Keratinocyte (primary cell): ENCODE data around the gene CCDC71. TPM values are rescaled to one million over a fixed set of nuclear protein-coding genes. Genes with fewer than 3 reads are reported as not detected.

Source experiments
- DNase-seq: peaks from one replicate; pipeline ENCODE4 v3.0.0-alpha.2; 2011; ENCODE audit warnings: low read depth, missing footprints, low spot score
- FAIRE-seq: peaks from 2 replicates; lab custom pipeline; 2011; peaks lifted over from hg19 to GRCh38; lab: Jason Lieb, UNC
- H2AFZ ChIP-seq: 2 replicates; pipeline ENCODE4 v1.6.0; 2012; ENCODE audit warnings: low read length, control low read depth, inconsistent platforms; ENCODE audit not compliant: control insufficient read depth
- H3K27ac ChIP-seq: 2 replicates; pipeline ENCODE4 v1.5.1; 2011; ENCODE audit warnings: low read length; ENCODE audit not compliant: control insufficient read depth, insufficient read depth
- H3K27me3 ChIP-seq: 3 replicates; pipeline ENCODE4 v1.6.0; 2011; ENCODE audit warnings: low read length; ENCODE audit not compliant: control insufficient read depth, insufficient read depth; ENCODE audit errors: extremely low read depth
- H3K36me3 ChIP-seq, 2 experiments: 2 replicates in 1 of 2; 3 replicates in 1 of 2; pipeline ENCODE4 v1.5.1; 2011; ENCODE audit warnings: low read length in 2 of 2, mild to moderate bottlenecking in 1 of 2; ENCODE audit not compliant: control insufficient read depth in 2 of 2, insufficient read depth in 2 of 2; ENCODE audit errors: extremely low read depth in 1 of 2
- H3K4me1 ChIP-seq: 3 replicates; pipeline ENCODE4 v1.5.1; 2011; ENCODE audit warnings: low read length; ENCODE audit not compliant: control insufficient read depth, insufficient read depth; ENCODE audit errors: extremely low read depth
- H3K4me2 ChIP-seq: 3 replicates; pipeline ENCODE4 v1.6.0; 2011; ENCODE audit warnings: low read depth, low read length; ENCODE audit not compliant: control insufficient read depth, insufficient read depth; ENCODE audit errors: extremely low read depth
- H3K4me3 ChIP-seq, 3 experiments: fragments of 200-600 bp in 1 of 3; sonication (generic) in 1 of 3; 2 replicates in 2 of 3; 3 replicates in 1 of 3; pipeline ENCODE4 v1.5.1; 2011 to 2016; ENCODE audit warnings: low read length in 3 of 3, mild to moderate bottlenecking in 3 of 3, control low read depth in 2 of 3, inconsistent platforms in 1 of 3, low read depth in 1 of 3, mixed read lengths in 1 of 3, mixed run types in 1 of 3, moderate library complexity in 1 of 3; ENCODE audit not compliant: control insufficient read depth in 2 of 3, insufficient read depth in 2 of 3; ENCODE audit errors: extremely low read depth in 1 of 3
- H3K79me2 ChIP-seq: 2 replicates; pipeline ENCODE4 v1.6.0; 2012; ENCODE audit warnings: low read length; ENCODE audit not compliant: control insufficient read depth, insufficient read depth
- H3K9ac ChIP-seq: 3 replicates; pipeline ENCODE4 v1.6.0; 2011; ENCODE audit warnings: low read length; ENCODE audit not compliant: control insufficient read depth, insufficient read depth; ENCODE audit errors: extremely low read depth
- H3K9me1 ChIP-seq: 3 replicates; pipeline ENCODE4 v1.6.0; 2011; ENCODE audit warnings: low read length; ENCODE audit not compliant: control insufficient read depth, insufficient read depth; ENCODE audit errors: extremely low read depth
- H3K9me3 ChIP-seq: 2 replicates; pipeline ENCODE4 v1.5.1; 2012; ENCODE audit warnings: low read depth, low read length; ENCODE audit not compliant: control insufficient read depth
- H4K20me1 ChIP-seq: 3 replicates; pipeline ENCODE4 v1.6.0; 2011; ENCODE audit warnings: low read length; ENCODE audit not compliant: control insufficient read depth, insufficient read depth; ENCODE audit errors: extremely low read depth
- EZH2 ChIP-seq: IDR thresholded peaks from one replicate; pipeline ENCODE4 v1.6.1; 2012; ENCODE audit warnings: inconsistent platforms, mild to moderate bottlenecking, low read length, moderate library complexity
- dilution Hi-C: fragments of 300-500 bp; cut with MboI; formaldehyde crosslinking; loops from one replicate; pipeline ENCODE4 v1.7.0; 2020; ENCODE audit warnings: low sequenced_read_pairs; ENCODE audit not compliant: extremely low pct_ligation_motif_present
- polyA plus RNA-seq, 5 experiments: library from polyadenylated mRNA; depleted of rRNA in 3 of 5; stranded (reverse) in 3 of 5; stranded (forward) in 1 of 5; unstranded in 1 of 5; fragments of >200 nt; gene quantifications; 1 replicate in 1 of 5; 2 replicates in 3 of 5; 3 replicates in 1 of 5; pipeline versions ENCODE4 v1.2.1 to v1.2.3, GENCODE V29; 2011 to 2012; ENCODE audit warnings: missing spikeins in 2 of 5, low read depth in 1 of 5, low replicate concordance in 1 of 5
- TF ChIP-seq, protein P1 (sequence below), 3 experiments: IDR thresholded peaks in 1 of 3; conservative IDR thresholded peaks in 1 of 3; optimal IDR thresholded peaks in 1 of 3; 2 replicates in 2 of 3; 3 replicates in 1 of 3; pipeline versions ENCODE3 to v1.5.1; 2011; ENCODE audit warnings: low read length in 3 of 3, mild to moderate bottlenecking in 3 of 3, moderate library complexity in 2 of 3, control low read depth in 1 of 3, inconsistent platforms in 1 of 3; ENCODE audit not compliant: insufficient read depth in 2 of 3; ENCODE audit errors: extremely low read depth in 1 of 3

Gene CCDC71
- polyA plus RNA-seq, 1 donor (not counting 4 experiments of a cell fraction or from before 2014, with no cell fraction given) = 18.8 TPM

DNA sequence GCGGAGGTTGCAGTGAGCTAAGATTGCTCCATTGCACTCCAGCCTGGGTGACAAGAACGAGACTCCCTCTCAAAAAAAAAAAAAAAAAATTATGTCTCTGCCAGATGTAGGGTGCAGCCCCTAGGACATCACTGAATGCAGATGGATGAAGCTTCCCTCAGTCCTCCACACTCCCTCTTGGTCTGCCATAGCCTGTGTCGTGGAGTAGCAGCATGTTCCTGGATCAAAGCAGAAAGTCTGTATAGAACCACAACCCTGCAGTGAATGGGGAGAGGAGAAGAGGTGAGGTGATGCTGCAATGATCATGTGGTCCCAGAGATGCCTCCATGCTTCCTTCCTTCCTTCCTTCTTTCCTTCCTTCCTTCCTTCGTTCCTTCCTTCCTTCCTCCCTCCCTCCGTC lies 18.0 kb downstream of the CCDC71 start:
- Histone ChIP-seq H3K27me3 (no peaks in the 10 kb centered on the region), H3K4me2 (no peak overlapping the region), H3K27ac (no peak overlapping the region), H3K36me3 (no peaks in the 10 kb centered on the region), H3K9ac (no peak overlapping the region), H3K79me2 (no peaks in the 10 kb centered on the region), H2AFZ (no peak overlapping the region), H3K9me3 (no peaks in the 10 kb centered on the region), H3K9me1 (no peaks in the 10 kb centered on the region), H3K4me1 (no peaks in the 10 kb centered on the region), H3K4me3 (no peak overlapping the region), H4K20me1 (no peaks in the 10 kb centered on the region)
- DNase-seq = no peak
- FAIRE-seq = no peak
- dilution Hi-C loops = no loop called here
- TF ChIP-seq EZH2 = no peak
- TF ChIP-seq, protein P1, sequence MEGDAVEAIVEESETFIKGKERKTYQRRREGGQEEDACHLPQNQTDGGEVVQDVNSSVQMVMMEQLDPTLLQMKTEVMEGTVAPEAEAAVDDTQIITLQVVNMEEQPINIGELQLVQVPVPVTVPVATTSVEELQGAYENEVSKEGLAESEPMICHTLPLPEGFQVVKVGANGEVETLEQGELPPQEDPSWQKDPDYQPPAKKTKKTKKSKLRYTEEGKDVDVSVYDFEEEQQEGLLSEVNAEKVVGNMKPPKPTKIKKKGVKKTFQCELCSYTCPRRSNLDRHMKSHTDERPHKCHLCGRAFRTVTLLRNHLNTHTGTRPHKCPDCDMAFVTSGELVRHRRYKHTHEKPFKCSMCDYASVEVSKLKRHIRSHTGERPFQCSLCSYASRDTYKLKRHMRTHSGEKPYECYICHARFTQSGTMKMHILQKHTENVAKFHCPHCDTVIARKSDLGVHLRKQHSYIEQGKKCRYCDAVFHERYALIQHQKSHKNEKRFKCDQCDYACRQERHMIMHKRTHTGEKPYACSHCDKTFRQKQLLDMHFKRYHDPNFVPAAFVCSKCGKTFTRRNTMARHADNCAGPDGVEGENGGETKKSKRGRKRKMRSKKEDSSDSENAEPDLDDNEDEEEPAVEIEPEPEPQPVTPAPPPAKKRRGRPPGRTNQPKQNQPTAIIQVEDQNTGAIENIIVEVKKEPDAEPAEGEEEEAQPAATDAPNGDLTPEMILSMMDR (optimal IDR thresholded peaks at IDR 0.05 in 1 of 3, IDR thresholded peaks at IDR 0.05 in 1 of 3, conservative IDR thresholded peaks at IDR 0.05 in 1 of 3; ENCODE audit: extremely low read depth in 1 of 3, insufficient read depth in 2 of 3, low read length in 3 of 3) = no peak

DNA sequence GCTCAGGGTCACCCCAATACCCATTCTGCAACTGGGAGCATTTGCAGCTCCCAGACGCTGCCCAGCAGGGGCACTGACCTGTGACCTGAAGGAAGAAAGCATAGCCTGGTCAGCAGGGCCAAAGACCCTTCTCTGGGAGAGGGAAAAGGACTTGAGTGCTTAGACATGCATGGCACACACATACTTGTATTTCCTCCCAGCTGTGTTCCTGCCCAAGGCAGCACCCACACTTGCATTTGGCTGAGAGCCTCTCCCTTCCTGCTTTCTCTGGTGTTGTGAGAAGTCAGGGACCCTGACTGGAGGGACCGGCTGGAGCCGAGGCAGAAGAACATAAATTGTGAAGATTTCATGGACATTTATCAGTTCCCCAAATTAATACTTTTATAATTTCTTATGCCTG lies 26.1 kb downstream of the CCDC71 start:
- Histone ChIP-seq H3K4me1 (no peaks in the 10 kb centered on the region), H3K4me2 (no peak overlapping the region), H3K9ac (no peak overlapping the region), H3K4me3 (no peak overlapping the region), H3K27ac (no peak overlapping the region), H3K27me3 (no peaks in the 10 kb centered on the region), H3K36me3 (no peaks in the 10 kb centered on the region), H2AFZ (no peak overlapping the region), H4K20me1 (no peaks in the 10 kb centered on the region), H3K9me3 (peaks cover 4% of the 10 kb centered on the region), H3K79me2 (no peaks in the 10 kb centered on the region), H3K9me1 (no peaks in the 10 kb centered on the region)
- TF ChIP-seq, protein P1 (optimal IDR thresholded peaks at IDR 0.05 in 1 of 3, IDR thresholded peaks at IDR 0.05 in 1 of 3, conservative IDR thresholded peaks at IDR 0.05 in 1 of 3; ENCODE audit: extremely low read depth in 1 of 3, insufficient read depth in 2 of 3, low read length in 3 of 3) = no peak
- TF ChIP-seq EZH2 = no peak
- DNase-seq (no peak), FAIRE-seq (no peak)
- dilution Hi-C loops = no loop called here
